Hematopoietic multipotent progenitor cell treated with erythropoietin and hydrocortisone succinate and interleukin-3 and kit ligand, for 17 days (in vitro differentiated cells): Measurements from ENCODE around the gene SLC6A3.

Experiments used
- DNase-seq: peaks from one replicate; pipeline ENCODE4 v3.0.0-alpha.2; 2015; ENCODE audit warnings: low spot score

Gene SLC6A3

GRCh38 chr5:1346627-1347440 lies 98.4 kb downstream of the SLC6A3 start:
- DNase-seq, result no peak

DNA sequence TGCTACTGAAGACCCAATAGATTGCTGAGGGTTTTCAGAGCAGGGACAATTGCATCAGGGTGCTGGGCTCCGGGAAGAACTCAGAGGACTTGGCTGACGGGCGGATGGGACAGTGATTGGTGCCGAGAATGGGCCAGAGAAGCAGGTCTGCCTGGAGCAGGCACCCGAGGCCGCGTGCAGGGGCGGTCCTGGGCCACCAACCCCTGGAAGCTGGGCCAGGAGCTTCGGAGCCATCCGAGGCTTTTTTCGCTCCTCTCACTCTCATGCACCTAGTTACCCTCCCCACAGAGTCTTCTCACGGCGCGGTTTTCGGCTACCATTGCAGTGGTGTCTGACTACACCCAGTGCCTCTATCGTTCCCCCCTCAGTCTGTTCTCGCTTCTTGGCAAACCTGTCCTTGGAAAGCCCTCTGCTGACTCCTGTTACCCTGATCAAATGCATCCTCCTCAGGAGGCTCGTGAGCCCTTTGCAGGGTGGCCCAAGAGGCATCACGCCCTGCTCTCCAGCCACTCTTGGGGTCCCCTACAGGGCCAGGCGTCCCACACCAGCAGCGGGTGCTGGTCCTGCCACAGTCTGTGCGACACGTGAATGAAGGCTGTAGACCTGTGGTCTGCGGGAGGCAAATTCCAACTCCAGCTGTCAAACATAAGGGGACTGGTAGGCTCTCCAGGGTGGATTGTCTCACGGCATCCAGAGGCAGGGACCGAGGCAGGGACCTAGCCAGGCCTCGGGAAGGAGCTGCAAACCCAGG lies 99.2 kb downstream of the SLC6A3 start:
- no peak for DNase-seq

DNA sequence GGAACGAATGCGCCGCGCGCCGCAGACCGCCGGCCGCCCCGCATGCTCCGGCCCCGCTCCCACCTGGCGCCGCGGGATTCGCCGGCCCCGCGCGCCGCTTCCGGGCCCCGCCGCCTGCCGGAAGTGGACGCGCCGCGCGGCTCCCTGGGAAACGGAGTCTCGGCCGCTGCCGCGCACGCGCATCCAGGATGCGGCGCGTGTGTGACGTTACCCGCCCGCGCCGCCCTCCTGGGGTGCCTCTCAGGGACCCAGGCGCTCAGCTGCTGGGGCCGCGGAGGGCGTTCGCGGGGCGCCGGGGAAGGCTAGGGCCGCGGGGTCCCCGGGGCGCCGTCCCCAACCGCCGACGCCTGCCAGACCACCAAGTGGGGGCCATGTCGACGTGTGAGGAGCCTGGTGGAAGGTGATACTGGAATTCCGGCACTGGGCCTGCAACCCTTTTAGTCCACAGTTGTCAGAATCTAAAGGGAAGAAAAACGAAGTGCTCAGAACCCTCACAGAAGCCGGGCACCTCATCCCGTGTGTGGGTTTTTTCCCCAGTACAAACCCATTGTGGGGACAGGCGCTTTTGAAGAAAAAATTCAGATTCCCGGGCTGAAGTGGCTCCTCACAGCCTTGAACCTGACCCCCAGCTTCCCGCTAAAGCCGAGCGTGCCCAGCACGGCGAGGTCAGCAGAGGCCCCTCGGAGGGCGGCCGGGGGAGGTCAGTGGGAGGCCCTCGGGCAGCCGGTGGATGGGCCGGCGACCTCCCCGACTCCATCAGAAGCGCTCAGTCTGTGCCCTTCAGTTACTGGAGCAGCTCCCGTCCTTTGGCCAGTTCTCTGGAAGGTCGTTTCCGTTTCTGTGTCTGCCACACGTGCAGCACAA lies 100.0 kb downstream of the SLC6A3 start, which contains the start of gene CLPTM1L:
CLPTM1L (minus strand) TSS at position 125 of the 864 bp plus-strand sequence. CDS start 258 bp downstream, outside the sequence.
- DNase-seq, result peak; percentile 86

DNA sequence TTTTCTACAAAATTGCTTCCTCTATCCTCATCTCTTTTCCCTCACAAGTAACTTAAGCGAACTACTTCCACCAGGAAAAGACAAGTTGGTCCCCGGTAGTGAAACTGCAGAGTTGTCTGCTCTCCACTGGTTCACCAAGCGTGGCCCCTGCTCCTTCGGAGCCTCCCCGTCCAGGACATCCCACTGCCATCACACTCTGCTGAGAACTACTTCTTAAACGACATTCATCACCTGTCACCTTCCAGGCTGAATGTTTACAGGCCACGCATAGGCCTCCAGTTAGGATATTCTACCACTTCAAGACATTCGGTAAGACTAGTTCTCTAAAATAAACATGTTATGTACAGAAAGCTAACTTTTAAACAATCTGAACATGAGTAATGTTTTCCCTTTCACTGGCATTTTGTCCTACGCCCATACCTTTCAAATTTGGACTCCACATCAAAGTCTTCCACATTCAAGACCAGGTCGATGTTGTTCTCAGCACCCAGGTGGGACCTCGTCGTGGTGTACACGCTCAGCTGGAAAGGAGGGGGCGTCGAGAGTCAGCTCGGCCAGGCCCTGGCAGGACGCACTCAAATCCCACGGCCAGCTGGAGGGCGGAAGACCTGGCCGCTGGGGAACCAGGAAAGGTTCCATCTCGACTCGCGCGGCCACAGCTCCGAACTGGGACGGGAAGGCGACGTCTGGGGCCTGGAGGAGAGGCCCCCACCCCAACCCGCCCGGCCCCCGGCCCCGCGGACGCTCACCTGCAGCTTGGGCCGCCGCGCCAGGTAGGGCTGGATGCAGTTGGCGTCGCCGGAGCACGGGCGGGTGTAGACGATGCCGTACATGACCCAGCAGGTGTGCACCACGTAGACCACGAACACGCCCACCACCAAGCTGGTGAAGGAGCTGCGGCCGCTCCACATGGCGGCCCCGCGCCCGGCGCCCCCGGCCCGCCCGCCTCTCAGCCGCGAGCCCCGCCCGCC lies 101.0 kb downstream of the SLC6A3 start:
- peak; percentile 12 for DNase-seq

- DNase-seq, result no peak
Observed at GRCh38 chr5:1343315-1343751, 101.9 kb downstream of the SLC6A3 start.
